ENCODE measurements around the gene PLXNA1.

DNA sequence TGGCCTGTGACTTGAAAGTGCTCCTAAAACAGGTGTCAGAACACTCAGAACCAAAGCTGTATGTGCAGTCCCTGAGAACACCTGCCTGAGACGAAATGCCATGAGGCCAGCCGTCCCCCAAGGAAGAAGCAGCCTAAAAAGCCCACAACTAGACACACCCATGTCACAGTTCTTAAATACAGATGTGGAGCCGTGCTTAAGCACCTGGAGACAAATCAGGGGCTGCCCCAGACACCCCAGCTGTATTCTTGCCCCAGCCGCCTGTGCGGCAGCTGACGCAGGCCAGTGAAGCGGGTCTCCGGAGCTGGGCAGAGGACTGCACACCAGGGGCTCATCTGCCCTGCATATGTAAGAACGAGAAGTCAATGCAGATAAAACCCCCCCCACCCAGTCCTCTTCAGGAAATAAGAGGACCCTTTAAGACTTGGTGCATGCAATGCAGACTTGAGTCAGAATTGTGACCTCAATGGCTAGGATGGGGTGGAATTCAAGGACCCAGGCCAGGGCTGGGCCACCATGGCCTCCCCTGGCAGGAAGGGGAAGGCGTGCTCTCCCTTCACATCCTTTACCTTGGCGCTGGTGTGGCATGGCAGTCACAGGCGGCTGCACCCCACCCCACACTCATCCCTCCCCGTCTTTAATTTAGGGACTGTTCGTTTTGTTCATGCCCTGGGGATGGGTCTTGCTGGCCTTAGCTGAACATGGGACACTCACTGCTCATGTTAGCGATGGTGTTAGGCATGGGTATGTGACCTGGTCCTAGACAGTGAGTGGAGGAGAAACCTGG is 27.7 kb upstream of the PLXNA1 start:
- TF ChIP-seq CTCF (IDR thresholded peaks at IDR 0.05) (no peak), ZFX (IDR thresholded peaks at IDR 0.05; ENCODE audit: borderline replicate concordance) (no peak)

All from 22Rv1 (cell line).